Caco-2 (cell line): ENCODE results near the gene FAM221B. TPM values are rescaled to one million over a fixed set of nuclear protein-coding genes. Genes with fewer than 3 reads are reported as not detected.

Source experiments
- BruUV-seq: library from RNA; stranded (reverse); fragments of 400-500 nt; replicated peaks from 2 replicates; lab custom pipeline; 2021; lab: Mats Ljungman, UMichigan
- CTCF ChIA-PET: fragments of 300-600 bp; sonication (Branson Sonifier 250); formaldehyde crosslinking; loops from one replicate; lab custom pipeline; 2022; ENCODE audit warnings: antibody characterized with exemption; lab: Charles Lee
- POLR2A ChIA-PET: fragments of 300-600 bp; sonication (Branson Sonifier 250); formaldehyde crosslinking; loops from one replicate; lab custom pipeline; 2022; ENCODE audit warnings: antibody characterized with exemption; lab: Charles Lee
- DNase-seq, 2 experiments: peaks; one replicate each; pipeline versions ENCODE4 v3.0.0 to v3.0.0-alpha.2; 2020 to 2022
- H3K27me3 ChIP-seq: replicated peaks from 2 replicates; pipeline ENCODE4 v1.6.0; 2011; ENCODE audit warnings: low read length; ENCODE audit not compliant: control insufficient read depth, insufficient read depth
- H3K36me3 ChIP-seq: 2 replicates; pipeline ENCODE4 v1.5.1; 2011; ENCODE audit warnings: low read length; ENCODE audit not compliant: control insufficient read depth, insufficient read depth
- H3K4me1 ChIP-seq: fragments of 250-450 bp; sonication (Bioruptor Pico); 2 replicates; pipeline ENCODE4 v1.5.1; 2020; ENCODE audit warnings: mild to moderate bottlenecking
- H3K4me3 ChIP-seq: 2 replicates; pipeline ENCODE4 v1.5.1; 2011; ENCODE audit warnings: low read depth, mild to moderate bottlenecking, control low read depth, low read length
- H3K9me3 ChIP-seq: fragments of 250-450 bp; sonication (Bioruptor Pico); 2 replicates; pipeline ENCODE4 v1.5.1; 2020; ENCODE audit warnings: mild to moderate bottlenecking, moderate library complexity
- H3K27ac Mint-ChIP-seq: one replicate; pipeline ENCODE4 v1.8.0; 2022; ENCODE audit warnings: mixed read lengths; ENCODE audit not compliant: unreplicated experiment
- H3K27me3 Mint-ChIP-seq: one replicate; pipeline ENCODE4 v1.8.0; 2022; ENCODE audit warnings: mixed read lengths; ENCODE audit not compliant: insufficient read depth, unreplicated experiment
- H3K36me3 Mint-ChIP-seq: one replicate; pipeline ENCODE4 v1.8.0; 2022; ENCODE audit warnings: mild to moderate bottlenecking, mixed read lengths; ENCODE audit not compliant: insufficient read depth, unreplicated experiment
- H3K4me1 Mint-ChIP-seq: one replicate; pipeline ENCODE4 v1.8.0; 2022; ENCODE audit warnings: low read depth, mixed read lengths; ENCODE audit not compliant: unreplicated experiment
- H3K4me3 Mint-ChIP-seq: one replicate; pipeline ENCODE4 v1.8.0; 2022; ENCODE audit warnings: mild to moderate bottlenecking, moderate library complexity, mixed read lengths; ENCODE audit not compliant: unreplicated experiment
- H3K9me3 Mint-ChIP-seq: one replicate; pipeline ENCODE4 v1.8.0; 2022; ENCODE audit warnings: mixed read lengths; ENCODE audit not compliant: unreplicated experiment
- intact Hi-C: fragments of 100-400 bp; cut with micrococcal nuclease; formaldehyde crosslinking; loops from one replicate; pipeline ENCODE4 v1.10.0; 2022; ENCODE audit not compliant: unreplicated experiment
- total RNA-seq: library from RNA; stranded (reverse); gene quantifications from 2 replicates; pipeline ENCODE4 v1.2.3, GENCODE V29; 2022
- TF ChIP-seq, protein P1 (sequence below), 2 experiments: fragments of 200-600 bp in 1 of 2; IDR thresholded peaks; 1 replicate in 1 of 2; 2 replicates in 1 of 2; pipeline versions ENCODE4 v1.5.1 to v1.8.0; 2011 to 2022; ENCODE audit warnings: antibody characterized with exemption in 1 of 2, control low read depth in 1 of 2, inconsistent platforms in 1 of 2, low read depth in 1 of 2, low read length in 1 of 2, mild to moderate bottlenecking in 1 of 2, moderate library complexity in 1 of 2; ENCODE audit not compliant: insufficient read depth in 1 of 2, severe bottlenecking in 1 of 2, unreplicated experiment in 1 of 2

FAM221B gene
- total RNA-seq, 1 experiment from 2014 or later: not detected

DNA sequence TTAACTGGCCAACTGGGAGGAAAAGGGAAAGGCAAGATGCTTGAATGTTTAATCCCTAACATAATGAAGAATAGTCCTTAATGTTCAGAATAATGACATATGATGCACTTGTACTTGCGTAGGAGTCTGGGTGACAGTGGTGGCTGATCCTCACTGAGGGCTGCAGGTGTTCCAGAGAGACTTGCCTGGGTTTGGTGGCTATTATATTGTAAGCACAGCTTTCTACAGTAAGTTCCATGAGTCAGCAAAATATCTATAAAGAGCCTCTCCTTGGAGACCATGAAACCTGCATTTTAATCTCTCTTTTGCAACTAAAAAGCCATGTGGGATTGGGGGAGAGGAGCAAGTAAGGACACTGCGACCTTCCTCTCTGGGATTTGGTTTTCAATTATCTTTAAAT, 39.0 kb downstream of the FAM221B start:
- BruUV-seq: no TSS peak
- H3K4me3 Mint-ChIP-seq: no peak overlapping the region
- TF ChIP-seq, protein P1, sequence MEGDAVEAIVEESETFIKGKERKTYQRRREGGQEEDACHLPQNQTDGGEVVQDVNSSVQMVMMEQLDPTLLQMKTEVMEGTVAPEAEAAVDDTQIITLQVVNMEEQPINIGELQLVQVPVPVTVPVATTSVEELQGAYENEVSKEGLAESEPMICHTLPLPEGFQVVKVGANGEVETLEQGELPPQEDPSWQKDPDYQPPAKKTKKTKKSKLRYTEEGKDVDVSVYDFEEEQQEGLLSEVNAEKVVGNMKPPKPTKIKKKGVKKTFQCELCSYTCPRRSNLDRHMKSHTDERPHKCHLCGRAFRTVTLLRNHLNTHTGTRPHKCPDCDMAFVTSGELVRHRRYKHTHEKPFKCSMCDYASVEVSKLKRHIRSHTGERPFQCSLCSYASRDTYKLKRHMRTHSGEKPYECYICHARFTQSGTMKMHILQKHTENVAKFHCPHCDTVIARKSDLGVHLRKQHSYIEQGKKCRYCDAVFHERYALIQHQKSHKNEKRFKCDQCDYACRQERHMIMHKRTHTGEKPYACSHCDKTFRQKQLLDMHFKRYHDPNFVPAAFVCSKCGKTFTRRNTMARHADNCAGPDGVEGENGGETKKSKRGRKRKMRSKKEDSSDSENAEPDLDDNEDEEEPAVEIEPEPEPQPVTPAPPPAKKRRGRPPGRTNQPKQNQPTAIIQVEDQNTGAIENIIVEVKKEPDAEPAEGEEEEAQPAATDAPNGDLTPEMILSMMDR (IDR thresholded peaks at IDR 0.05; ENCODE audit: insufficient read depth in 1 of 2, low read depth in 1 of 2, low read length in 1 of 2, severe bottlenecking in 1 of 2, unreplicated experiment in 1 of 2): no peak
- H3K9me3 Mint-ChIP-seq: no peaks in the 10 kb centered on the region
- CTCF ChIA-PET: interaction anchor here (0.7 to 2.5 kb wide), 20 partner anchors 9 to 234 kb away, joined by 3 to 95 read pairs (median 4); partner anchors contain the start of genes ARHGEF39, CCDC107, CREB3 and GBA2
- Histone ChIP-seq H3K36me3 (0 out of 2 replicates have a peak, but pooled peaks cover 1% of the 10 kb centered on the region), H3K27me3 (no peaks in the 10 kb centered on the region), H3K4me1 (peaks cover 8% of the 10 kb centered on the region; the same call in 1 of the 2 replicates), H3K4me3 (no peak overlapping the region), H3K9me3 (no peaks in the 10 kb centered on the region)
- DNase-seq: no peak
- no peak overlapping the region for H3K27ac Mint-ChIP-seq
- H3K4me1 Mint-ChIP-seq: peaks cover 4% of the 10 kb centered on the region
- H3K36me3 Mint-ChIP-seq: no peaks in the 10 kb centered on the region
- intact Hi-C loops: no loop called here
- POLR2A ChIA-PET: interaction anchor here (0.9 kb wide), 1 partner anchor 25 kb away, joined by 5 read pairs; no protein-coding TSS in a partner anchor
- no peaks in the 10 kb centered on the region for H3K27me3 Mint-ChIP-seq

DNA sequence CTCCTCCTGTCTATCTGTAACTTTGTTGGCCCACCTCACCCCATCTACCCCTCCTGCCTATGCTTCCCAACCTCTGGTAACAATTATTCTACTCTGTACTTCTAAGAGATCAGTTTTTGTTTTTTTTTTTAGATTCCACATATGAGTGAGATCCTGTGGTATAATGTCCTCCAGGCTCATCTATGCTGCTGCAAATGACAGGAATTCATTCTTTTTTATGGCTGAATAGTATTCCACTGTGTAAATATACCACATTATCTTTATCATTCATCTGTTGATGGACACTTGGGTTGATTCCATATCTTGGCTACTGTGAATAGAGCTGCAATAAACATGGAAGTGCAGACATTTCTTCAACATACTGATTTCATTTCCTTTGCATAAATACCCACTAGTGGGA, 45.1 kb downstream of the FAM221B start:
- POLR2A ChIA-PET: no interaction called here
- H3K36me3 ChIP-seq: no peaks in the 10 kb centered on the region
- Mint-ChIP-seq H3K4me3 (no peak overlapping the region), H3K36me3 (no peaks in the 10 kb centered on the region), H3K9me3 (no peaks in the 10 kb centered on the region), H3K27me3 (no peaks in the 10 kb centered on the region), H3K4me1 (no peaks in the 10 kb centered on the region), H3K27ac (no peak overlapping the region)
- CTCF ChIA-PET: interaction anchor here (1.2 to 1.3 kb wide), 2 partner anchors 12 to 31 kb away, joined by 4 read pairs; partner anchors contain the start of gene HINT2
- no peaks in the 10 kb centered on the region for H3K4me1 ChIP-seq
- DNase-seq: no peak
- H3K27me3 ChIP-seq: no peaks in the 10 kb centered on the region
- no peak overlapping the region for H3K4me3 ChIP-seq
- intact Hi-C loops: no loop called here
- BruUV-seq: no TSS peak
- no peaks in the 10 kb centered on the region for H3K9me3 ChIP-seq
- TF ChIP-seq, protein P1 (IDR thresholded peaks at IDR 0.05; ENCODE audit: insufficient read depth in 1 of 2, low read depth in 1 of 2, low read length in 1 of 2, severe bottlenecking in 1 of 2, unreplicated experiment in 1 of 2): no peak

GRCh38 chr9:35781066-35781465, 47.5 kb downstream of the FAM221B start:
- intact Hi-C loops: no loop called here
- TF ChIP-seq, protein P1 (IDR thresholded peaks at IDR 0.05; ENCODE audit: insufficient read depth in 1 of 2, low read depth in 1 of 2, low read length in 1 of 2, severe bottlenecking in 1 of 2, unreplicated experiment in 1 of 2): no peak
- Histone ChIP-seq H3K36me3 (no peaks in the 10 kb centered on the region), H3K9me3 (no peaks in the 10 kb centered on the region), H3K27me3 (no peaks in the 10 kb centered on the region), H3K4me1 (no peaks in the 10 kb centered on the region), H3K4me3 (no peak overlapping the region)
- BruUV-seq: no TSS peak
- Mint-ChIP-seq H3K27ac (no peak overlapping the region), H3K4me1 (no peaks in the 10 kb centered on the region), H3K9me3 (no peaks in the 10 kb centered on the region), H3K36me3 (no peaks in the 10 kb centered on the region), H3K27me3 (no peaks in the 10 kb centered on the region), H3K4me3 (no peak overlapping the region)
- ChIA-PET CTCF (no interaction called here), POLR2A (no interaction called here)
- DNase-seq: no peak
